ENCODE data around the gene NLK. TPM values are rescaled to one million over a fixed set of nuclear protein-coding genes. Genes with fewer than 3 reads are reported as not detected.

The NLK gene
- total RNA-seq, 1 experiment from 2014 or later: 31.8 TPM

DNA sequence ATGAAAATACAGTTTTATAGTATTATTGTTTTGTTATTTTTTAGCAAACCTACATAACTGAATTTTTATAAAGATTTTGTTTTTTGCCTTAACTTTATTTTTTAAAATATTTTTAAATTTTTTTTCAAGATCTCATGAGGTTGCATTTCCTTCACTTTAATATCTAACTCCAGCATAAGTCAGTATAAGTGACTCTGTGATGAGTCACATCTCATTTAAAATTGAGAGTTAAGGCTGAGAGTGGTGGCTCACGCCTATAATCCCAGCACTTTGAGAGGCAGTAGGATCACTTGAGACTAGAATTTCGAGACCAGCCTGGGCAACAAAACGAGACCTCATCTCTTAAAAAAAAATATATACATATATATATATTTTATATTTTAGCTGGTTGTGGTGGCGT is 44.0 kb downstream of the NLK start:
- Histone ChIP-seq H3K4me2 (ENCODE audit: insufficient read depth, insufficient read length, low read length) (no peak overlapping the region), H3K79me2 (ENCODE audit: insufficient read depth, low read length) (peaks cover 8% of the 10 kb centered on the region; the same call in 1 of the 2 replicates), H4K20me1 (ENCODE audit: control insufficient read depth, insufficient read depth, insufficient read length) (no peaks in the 10 kb centered on the region), H4K5ac (ENCODE audit: insufficient read length, low read depth, low read length) (no peak overlapping the region), H3K27me3 (ENCODE audit: insufficient read depth, low read length) (no peaks in the 10 kb centered on the region), H3K27ac (ENCODE audit: insufficient read length, low read depth, low read length) (no peak overlapping the region), H2BK15ac (ENCODE audit: low read depth, low read length) (no peak overlapping the region), H2AFZ (ENCODE audit: low read length) (no peak overlapping the region), H3K23ac (ENCODE audit: insufficient read length, low read depth, low read length) (no peak overlapping the region), H3K4me1 (ENCODE audit: insufficient read depth, low read length) (peaks cover 2% of the 10 kb centered on the region; the same call in 1 of the 2 replicates), H3K14ac (ENCODE audit: insufficient read depth, low read length) (no peak overlapping the region), H4K8ac (replicated peaks; ENCODE audit: insufficient read length, low read depth, low read length) (no peak overlapping the region), H3K79me1 (ENCODE audit: insufficient read depth, low read depth, low read length, poor library complexity, severe bottlenecking) (peaks cover 4% of the 10 kb centered on the region), H3T11ph (ENCODE audit: low read length) (no peak overlapping the region), H2AK5ac (ENCODE audit: insufficient read length, low read length) (no peak overlapping the region), H3K23me2 (ENCODE audit: insufficient read length, low read depth, low read length, poor library complexity, severe bottlenecking) (no peaks in the 10 kb centered on the region), H2BK5ac (ENCODE audit: insufficient read length, low read length) (no peak overlapping the region), H3K56ac (ENCODE audit: insufficient read length, low read depth, low read length) (no peak overlapping the region), H2BK120ac (ENCODE audit: low read depth, low read length, poor library complexity, severe bottlenecking) (no peak overlapping the region), H2BK20ac (ENCODE audit: low read depth, low read length, poor library complexity, severe bottlenecking) (no peak overlapping the region), H3K18ac (ENCODE audit: insufficient read length, low read depth, low read length) (no peak overlapping the region), H3K9me3 (ENCODE audit: control insufficient read depth, low read depth, low read length) (no peaks in the 10 kb centered on the region), H3K4ac (ENCODE audit: low read depth, low read length) (no peak overlapping the region), H3K9ac (ENCODE audit: extremely low read depth, insufficient read length, low read length) (no peak overlapping the region), H2BK12ac (ENCODE audit: insufficient read length, low read depth, low read length) (no peak overlapping the region), H4K91ac (ENCODE audit: insufficient read length, low read depth, low read length) (no peak overlapping the region)
- H3K4me3 Mint-ChIP-seq: no peak overlapping the region
- DNase-seq: no peak
- H3K9me3 Mint-ChIP-seq: peaks cover 14 to 22% of the 10 kb centered on the region in 2 experiments
- no CpG with 5 or more reads among the region's 4 CpGs for WGBS (ENCODE audit: extremely low coverage, insufficient read length, low lambda C conversion rate)
- no peak overlapping the region; a peak in 1 of 7 replicates for H3K27ac Mint-ChIP-seq
- peaks cover 11 to 24% (median 19%) of the 10 kb centered on the region in 3 experiments for H3K36me3 Mint-ChIP-seq (ENCODE audit: insufficient read depth in 1 of 3, low read depth in 3 of 3)
- H3K27me3 Mint-ChIP-seq (ENCODE audit: low read depth): no peaks in the 10 kb centered on the region
- TF ChIP-seq, protein P1, sequence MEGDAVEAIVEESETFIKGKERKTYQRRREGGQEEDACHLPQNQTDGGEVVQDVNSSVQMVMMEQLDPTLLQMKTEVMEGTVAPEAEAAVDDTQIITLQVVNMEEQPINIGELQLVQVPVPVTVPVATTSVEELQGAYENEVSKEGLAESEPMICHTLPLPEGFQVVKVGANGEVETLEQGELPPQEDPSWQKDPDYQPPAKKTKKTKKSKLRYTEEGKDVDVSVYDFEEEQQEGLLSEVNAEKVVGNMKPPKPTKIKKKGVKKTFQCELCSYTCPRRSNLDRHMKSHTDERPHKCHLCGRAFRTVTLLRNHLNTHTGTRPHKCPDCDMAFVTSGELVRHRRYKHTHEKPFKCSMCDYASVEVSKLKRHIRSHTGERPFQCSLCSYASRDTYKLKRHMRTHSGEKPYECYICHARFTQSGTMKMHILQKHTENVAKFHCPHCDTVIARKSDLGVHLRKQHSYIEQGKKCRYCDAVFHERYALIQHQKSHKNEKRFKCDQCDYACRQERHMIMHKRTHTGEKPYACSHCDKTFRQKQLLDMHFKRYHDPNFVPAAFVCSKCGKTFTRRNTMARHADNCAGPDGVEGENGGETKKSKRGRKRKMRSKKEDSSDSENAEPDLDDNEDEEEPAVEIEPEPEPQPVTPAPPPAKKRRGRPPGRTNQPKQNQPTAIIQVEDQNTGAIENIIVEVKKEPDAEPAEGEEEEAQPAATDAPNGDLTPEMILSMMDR (conservative IDR thresholded peaks at IDR 0.05): no peak
- peaks cover 19 to 26% of the 10 kb centered on the region in 2 experiments for H3K4me1 Mint-ChIP-seq

All from H9 (cell line).